Natural killer cell (primary cell): ENCODE results near the gene CST7. TPM values are rescaled to one million over a fixed set of nuclear protein-coding genes. Genes with fewer than 3 reads are reported as not detected.

Experiments
- ATAC-seq, 3 donors: fragments of 150-1000 bp in 2 of 3; fragments of 200-7000 bp in 1 of 3; cut with Tn5 transposase; 1 replicate in 1 of 3; 2 replicates in 2 of 3; pipeline ENCODE4 v1.10.0; 2021; ENCODE audit warnings: mild to moderate bottlenecking in 2 of 3, moderate library complexity in 2 of 3
- DNase-seq, 2 donors: peaks; one replicate each; pipeline versions ENCODE4 v3.0.0 to v3.0.0-alpha.2; 2013 to 2021; ENCODE audit warnings: mixed read lengths in 1 of 2
- H3K27ac ChIP-seq: one replicate; pipeline ENCODE4 v1.5.1; 2013; ENCODE audit warnings: mild to moderate bottlenecking, low read length
- H3K27me3 ChIP-seq: one replicate; pipeline ENCODE4 v1.6.1; 2013; ENCODE audit warnings: low read length; ENCODE audit not compliant: control insufficient read depth, insufficient read depth
- H3K36me3 ChIP-seq: one replicate; pipeline ENCODE4 v1.6.1; 2013; ENCODE audit warnings: low read length; ENCODE audit not compliant: control insufficient read depth, insufficient read depth
- H3K4me1 ChIP-seq: one replicate; pipeline ENCODE4 v1.6.1; 2013; ENCODE audit warnings: low read length; ENCODE audit not compliant: control insufficient read depth, insufficient read depth
- H3K4me3 ChIP-seq: one replicate; pipeline ENCODE4 v1.5.1; 2013; ENCODE audit warnings: low read length
- H3K9me3 ChIP-seq: one replicate; pipeline ENCODE4 v1.6.1; 2013; ENCODE audit warnings: low read length; ENCODE audit not compliant: control insufficient read depth, insufficient read depth
- H3K27ac Mint-ChIP-seq, 2 donors: one replicate each; pipeline ENCODE4 v1.8.0; 2022; ENCODE audit warnings: mild to moderate bottlenecking in 2 of 2, mixed read lengths in 2 of 2, moderate library complexity in 1 of 2
- H3K27me3 Mint-ChIP-seq, 2 donors: one replicate each; pipeline ENCODE4 v1.8.0; 2022; ENCODE audit warnings: low read depth in 2 of 2, mixed read lengths in 2 of 2
- H3K36me3 Mint-ChIP-seq: one replicate; pipeline ENCODE4 v1.8.0; 2022; ENCODE audit warnings: mixed read lengths
- H3K4me1 Mint-ChIP-seq, 2 donors: one replicate each; pipeline ENCODE4 v1.8.0; 2022; ENCODE audit warnings: mixed read lengths in 2 of 2
- H3K4me3 Mint-ChIP-seq: one replicate; pipeline ENCODE4 v1.8.0; 2022; ENCODE audit warnings: mild to moderate bottlenecking, moderate library complexity, mixed read lengths
- H3K9me3 Mint-ChIP-seq, 2 donors: one replicate each; pipeline ENCODE4 v1.8.0; 2022; ENCODE audit warnings: mixed read lengths in 2 of 2
- CTCF ChIP-seq: fragments of 200-600 bp; IDR thresholded peaks from one replicate; pipeline ENCODE4 v1.8.0; 2022; ENCODE audit warnings: antibody characterized with exemption
- WGBS: methylation state at CpG from one replicate; pipeline ENCODE4 v1.1.7; 2013; ENCODE audit warnings: missing lambda C conversion rate; ENCODE audit not compliant: insufficient coverage; 5-methylcytosine and 5-hydroxymethylcytosine counted together
- intact Hi-C: fragments of 100-400 bp; cut with micrococcal nuclease; formaldehyde crosslinking; loops from one replicate; pipeline ENCODE4 v1.14.2; 2022
- total RNA-seq, 4 donors: library from RNA; stranded (reverse); fragments of 120-200 nt in 1 of 4; gene quantifications; one replicate each; pipeline versions ENCODE4 v1.2.3 to v1.2.4, GENCODE V29; 2013 to 2022

The CST7 gene
- total RNA-seq, 3 donors from 2014 or later (not counting 1 experiment from before 2014, with no cell fraction given), result 590 to 700 (median 619) TPM

DNA sequence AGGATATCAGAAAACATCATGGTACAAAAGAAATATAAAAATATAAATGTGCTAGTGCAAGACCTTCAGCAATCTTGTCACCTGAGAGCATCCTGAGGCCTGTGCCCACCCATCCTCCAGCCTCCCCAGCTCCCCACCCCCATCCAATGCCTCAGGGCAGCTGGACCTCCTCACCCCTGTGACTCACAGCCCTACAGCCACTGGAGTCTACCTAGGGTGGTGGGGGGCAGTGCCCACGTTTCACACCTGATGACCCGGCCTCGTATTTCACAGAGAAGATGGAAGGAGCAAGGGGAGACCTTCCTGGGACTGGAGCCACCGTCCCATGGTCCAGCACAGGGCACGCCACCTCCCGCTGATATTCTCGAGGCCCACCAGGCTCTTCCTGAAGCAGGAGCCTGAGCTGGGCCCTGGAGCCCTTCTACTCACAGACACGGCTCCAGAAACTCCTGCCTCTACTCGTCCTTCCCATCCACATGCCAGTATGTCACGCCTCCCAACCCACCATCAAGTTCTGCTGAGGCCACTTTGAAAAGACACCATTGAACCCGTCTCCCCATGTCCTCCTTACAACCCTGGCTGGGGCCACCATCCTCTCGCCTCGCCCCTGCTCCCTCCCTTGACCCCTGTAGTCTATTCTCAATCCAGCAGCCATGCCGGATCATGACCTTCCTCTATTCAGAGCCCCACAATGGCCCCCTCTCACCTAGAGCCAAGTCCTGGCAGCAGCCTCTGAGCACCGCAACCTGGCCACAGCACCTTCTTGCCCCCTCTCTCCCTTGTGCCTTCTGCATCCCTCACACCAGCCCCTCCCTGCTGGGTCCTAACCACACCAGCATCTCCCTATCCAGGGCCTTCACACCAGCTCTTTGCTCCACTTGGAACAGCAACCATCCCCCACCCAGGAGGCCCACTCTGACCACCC is 30.2 kb downstream of the CST7 start:
- H3K27me3 Mint-ChIP-seq, result no peaks in the 10 kb centered on the region
- DNase-seq (no peak), ATAC-seq (no peak)
- Histone ChIP-seq H3K27ac (peak overlapping the region; percentile 49), H3K9me3 (peaks cover 3% of the 10 kb centered on the region), H3K4me1 (peaks cover 49% of the 10 kb centered on the region), H3K36me3 (peaks cover 57% of the 10 kb centered on the region), H3K27me3 (no peaks in the 10 kb centered on the region), H3K4me3 (no peak overlapping the region)
- H3K36me3 Mint-ChIP-seq, result peaks cover 47% of the 10 kb centered on the region
- H3K4me1 Mint-ChIP-seq, result peaks cover 98 to 100% of the 10 kb centered on the region in 2 donors
- TF ChIP-seq CTCF, result no peak
- peak overlapping the region; percentile 76 for H3K4me3 Mint-ChIP-seq
- WGBS, result 93% methylated on average over 15 of the region's 15 CpGs
- peak overlapping the region; percentile 89 to 94 for H3K27ac Mint-ChIP-seq
- H3K9me3 Mint-ChIP-seq, result no peaks in the 10 kb centered on the region
- intact Hi-C loops, result no loop called here

DNA sequence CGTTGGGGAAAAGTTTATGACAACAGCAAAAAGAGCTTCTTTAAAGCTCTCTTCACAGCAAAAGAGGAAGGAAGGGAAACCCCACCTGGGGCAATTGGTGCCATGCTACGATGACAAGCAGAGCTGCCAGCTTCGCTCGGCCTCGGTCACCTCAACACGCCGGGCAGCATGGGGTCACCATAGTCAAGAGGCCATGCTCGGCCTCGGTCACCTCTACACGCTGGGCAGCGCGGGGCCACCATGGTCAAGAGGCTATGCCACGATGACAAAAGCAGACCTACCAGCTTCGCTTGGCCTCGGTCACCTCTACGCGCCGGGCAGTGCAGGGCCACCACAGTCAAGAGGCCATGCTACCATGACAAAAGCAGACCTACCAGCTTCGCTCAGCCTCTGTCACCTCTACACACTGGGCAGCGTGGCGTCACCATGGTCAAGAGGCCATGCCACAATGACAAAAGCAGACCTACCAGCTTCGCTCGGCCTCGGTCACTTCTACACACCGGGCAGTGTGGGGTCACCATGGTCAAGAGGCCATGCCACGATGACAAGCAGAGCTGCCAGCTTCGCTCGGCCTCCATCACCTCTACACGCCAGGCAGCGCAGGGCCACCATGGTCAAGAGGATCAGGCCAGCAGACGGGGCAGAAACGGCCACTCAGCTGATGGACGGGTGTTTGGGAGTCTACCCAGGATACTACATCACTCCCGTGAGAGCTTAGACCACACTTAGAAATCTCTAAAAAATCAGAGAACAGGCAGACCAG is 31.4 kb downstream of the CST7 start:
- Histone ChIP-seq H3K4me1 (peaks cover 56% of the 10 kb centered on the region), H3K9me3 (peaks cover 3% of the 10 kb centered on the region), H3K27ac (peak overlapping the region; percentile 49), H3K4me3 (no peak overlapping the region), H3K27me3 (no peaks in the 10 kb centered on the region), H3K36me3 (peaks cover 55% of the 10 kb centered on the region)
- peaks cover 39% of the 10 kb centered on the region for H3K36me3 Mint-ChIP-seq
- peak overlapping the region; percentile 89 to 94 for H3K27ac Mint-ChIP-seq
- no peaks in the 10 kb centered on the region for H3K27me3 Mint-ChIP-seq
- no peak for TF ChIP-seq CTCF
- intact Hi-C loops, result no loop called here
- peaks cover 98 to 100% of the 10 kb centered on the region in 2 donors for H3K4me1 Mint-ChIP-seq
- peak overlapping the region; percentile 76 for H3K4me3 Mint-ChIP-seq
- 89% methylated on average over 33 of the region's 34 CpGs for WGBS
- ATAC-seq (no peak), DNase-seq (no peak)
- H3K9me3 Mint-ChIP-seq, result no peaks in the 10 kb centered on the region

GRCh38 chr20:24981282-24981681 is 32.2 kb downstream of the CST7 start:
- Histone ChIP-seq H3K9me3 (peaks cover 3% of the 10 kb centered on the region), H3K4me3 (no peak overlapping the region), H3K36me3 (peaks cover 51% of the 10 kb centered on the region), H3K27ac (peak overlapping the region; percentile 49), H3K4me1 (peaks cover 64% of the 10 kb centered on the region), H3K27me3 (no peaks in the 10 kb centered on the region)
- ATAC-seq (peak; percentile 55 to 70 (median 69)), DNase-seq (no peak)
- WGBS, result 37% methylated on average over 4 of the region's 4 CpGs
- Mint-ChIP-seq H3K36me3 (peaks cover 31% of the 10 kb centered on the region), H3K27ac (peak overlapping the region; percentile 89 to 94), H3K4me1 (peaks cover 98 to 100% of the 10 kb centered on the region in 2 donors), H3K27me3 (no peaks in the 10 kb centered on the region), H3K9me3 (no peaks in the 10 kb centered on the region), H3K4me3 (peak overlapping the region; percentile 76)
- intact Hi-C loops, result no loop called here
- no peak for TF ChIP-seq CTCF
